MM.1S (cell line): ENCODE results near the gene LINGO3.
"Not testable (repeated sequence)": the region's sequence is repeated elsewhere in the genome, so short reads cannot be mapped to it uniquely, and the experiment has no call there.

Experiments used
- DNase-seq: peaks from one replicate; pipeline ENCODE4 v3.0.0-alpha.2; 2015
- H2AFZ ChIP-seq: fragments of 300-600 bp; sonication (generic); 2 replicates; pipeline ENCODE4 v1.6.0; 2016; ENCODE audit warnings: antibody characterized with exemption, low read length
- H3F3A ChIP-seq: fragments of 300-600 bp; sonication (generic); 2 replicates; pipeline ENCODE4 v1.6.1; 2016; ENCODE audit warnings: mild to moderate bottlenecking, antibody characterized with exemption, low read length, moderate library complexity, mixed read lengths; ENCODE audit not compliant: insufficient read depth
- H3K27ac ChIP-seq: fragments of 300-600 bp; sonication (generic); 2 replicates; pipeline ENCODE4 v1.5.1; 2016; ENCODE audit warnings: mild to moderate bottlenecking, low read length
- H3K27me3 ChIP-seq: fragments of 300-600 bp; sonication (generic); replicated peaks from 2 replicates; pipeline ENCODE4 v1.6.0; 2016; ENCODE audit warnings: low read length; ENCODE audit not compliant: insufficient read depth
- H3K36me3 ChIP-seq: fragments of 300-600 bp; sonication (generic); replicated peaks from 2 replicates; pipeline ENCODE4 v1.6.1; 2016; ENCODE audit warnings: mild to moderate bottlenecking, low read length, mixed read lengths; ENCODE audit not compliant: insufficient read depth
- H3K4me1 ChIP-seq: fragments of 300-600 bp; sonication (generic); 2 replicates; pipeline ENCODE4 v1.6.1; 2016; ENCODE audit warnings: low read length, mixed read lengths
- H3K4me2 ChIP-seq: fragments of 300-600 bp; sonication (generic); 2 replicates; pipeline ENCODE4 v1.6.0; 2016; ENCODE audit warnings: low read depth, low read length
- H3K4me3 ChIP-seq: fragments of 300-600 bp; sonication (generic); 2 replicates; pipeline ENCODE4 v1.5.1; 2016; ENCODE audit warnings: low read length, mixed read lengths
- H3K79me2 ChIP-seq: fragments of 300-600 bp; sonication (generic); 2 replicates; pipeline ENCODE4 v1.6.1; 2016; ENCODE audit warnings: mixed run types, low read length, mixed read lengths
- H3K9ac ChIP-seq: fragments of 300-600 bp; sonication (generic); 2 replicates; pipeline ENCODE4 v1.6.1; 2016; ENCODE audit warnings: low read length, mixed read lengths
- H3K9me2 ChIP-seq: fragments of 300-600 bp; sonication (generic); replicated peaks from 2 replicates; pipeline ENCODE4 v1.6.1; 2016; ENCODE audit warnings: mild to moderate bottlenecking, low read length, mixed read lengths; ENCODE audit not compliant: insufficient read depth
- H3K9me3 ChIP-seq: fragments of 300-600 bp; sonication (generic); replicated peaks from 2 replicates; pipeline ENCODE4 v1.6.1; 2016; ENCODE audit warnings: mild to moderate bottlenecking, low read length, mixed read lengths; ENCODE audit not compliant: insufficient read depth
- H4K20me1 ChIP-seq: fragments of 300-600 bp; sonication (generic); 2 replicates; pipeline ENCODE4 v1.6.1; 2016; ENCODE audit warnings: mild to moderate bottlenecking, low read length, moderate library complexity, mixed read lengths; ENCODE audit not compliant: insufficient read depth
- EZH2 ChIP-seq: fragments of 300-600 bp; sonication (generic); optimal IDR thresholded peaks from 2 replicates; pipeline ENCODE3; 2017; ENCODE audit warnings: low read depth, mild to moderate bottlenecking, antibody characterized with exemption, low read length, mixed read lengths
- EZH2phosphoT487 ChIP-seq: fragments of 300-600 bp; sonication (generic); IDR thresholded peaks from 2 replicates; pipeline ENCODE4 v1.6.1; 2018; ENCODE audit warnings: antibody characterized with exemption, low read length
- TF ChIP-seq, protein P1 (sequence below): fragments of 300-600 bp; sonication (generic); IDR thresholded peaks from 2 replicates; pipeline ENCODE4 v1.5.1; 2016; ENCODE audit warnings: antibody characterized with exemption, low read length, mixed read lengths

The LINGO3 gene

DNA sequence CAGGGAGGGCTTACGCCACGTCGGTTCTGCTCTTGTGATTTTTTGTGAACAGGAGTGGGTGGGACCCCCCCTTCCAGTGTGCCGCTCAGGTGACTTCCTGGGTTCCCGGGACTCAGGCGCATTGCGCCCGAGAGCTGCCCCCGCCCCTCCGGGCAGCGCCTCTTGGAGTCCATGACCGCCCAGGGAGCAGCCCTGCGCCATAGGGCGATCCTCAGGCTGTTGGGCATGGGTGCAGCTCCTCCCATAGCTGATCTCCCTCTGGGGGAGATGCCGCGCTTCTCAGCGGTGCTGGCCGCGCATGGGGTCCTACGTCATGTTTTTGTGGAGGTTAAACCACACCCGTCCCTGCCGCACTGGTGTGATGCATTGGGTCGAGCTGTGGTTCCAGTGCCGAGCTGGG, 44.2 kb upstream of the LINGO3 start:
- no peaks in the 10 kb centered on the region for H3K9me2 ChIP-seq
- no peak overlapping the region for H3K4me2 ChIP-seq
- H3K36me3 ChIP-seq = no peaks in the 10 kb centered on the region; the same call in 1 of the 2 replicates
- no peak overlapping the region for H3K27ac ChIP-seq
- H4K20me1 ChIP-seq = no peaks in the 10 kb centered on the region
- no peaks in the 10 kb centered on the region for H3F3A ChIP-seq
- no peak overlapping the region for H3K9ac ChIP-seq
- no peaks in the 10 kb centered on the region for H3K9me3 ChIP-seq
- no peak for DNase-seq
- TF ChIP-seq EZH2phosphoT487 (no peak), EZH2 (no peak)
- TF ChIP-seq, protein P1, sequence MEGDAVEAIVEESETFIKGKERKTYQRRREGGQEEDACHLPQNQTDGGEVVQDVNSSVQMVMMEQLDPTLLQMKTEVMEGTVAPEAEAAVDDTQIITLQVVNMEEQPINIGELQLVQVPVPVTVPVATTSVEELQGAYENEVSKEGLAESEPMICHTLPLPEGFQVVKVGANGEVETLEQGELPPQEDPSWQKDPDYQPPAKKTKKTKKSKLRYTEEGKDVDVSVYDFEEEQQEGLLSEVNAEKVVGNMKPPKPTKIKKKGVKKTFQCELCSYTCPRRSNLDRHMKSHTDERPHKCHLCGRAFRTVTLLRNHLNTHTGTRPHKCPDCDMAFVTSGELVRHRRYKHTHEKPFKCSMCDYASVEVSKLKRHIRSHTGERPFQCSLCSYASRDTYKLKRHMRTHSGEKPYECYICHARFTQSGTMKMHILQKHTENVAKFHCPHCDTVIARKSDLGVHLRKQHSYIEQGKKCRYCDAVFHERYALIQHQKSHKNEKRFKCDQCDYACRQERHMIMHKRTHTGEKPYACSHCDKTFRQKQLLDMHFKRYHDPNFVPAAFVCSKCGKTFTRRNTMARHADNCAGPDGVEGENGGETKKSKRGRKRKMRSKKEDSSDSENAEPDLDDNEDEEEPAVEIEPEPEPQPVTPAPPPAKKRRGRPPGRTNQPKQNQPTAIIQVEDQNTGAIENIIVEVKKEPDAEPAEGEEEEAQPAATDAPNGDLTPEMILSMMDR = no peak
- no peaks in the 10 kb centered on the region for H3K79me2 ChIP-seq
- no peak overlapping the region for H3K4me3 ChIP-seq
- no peaks in the 10 kb centered on the region for H3K4me1 ChIP-seq
- no peaks in the 10 kb centered on the region for H3K27me3 ChIP-seq
- H2AFZ ChIP-seq = no peak overlapping the region

DNA sequence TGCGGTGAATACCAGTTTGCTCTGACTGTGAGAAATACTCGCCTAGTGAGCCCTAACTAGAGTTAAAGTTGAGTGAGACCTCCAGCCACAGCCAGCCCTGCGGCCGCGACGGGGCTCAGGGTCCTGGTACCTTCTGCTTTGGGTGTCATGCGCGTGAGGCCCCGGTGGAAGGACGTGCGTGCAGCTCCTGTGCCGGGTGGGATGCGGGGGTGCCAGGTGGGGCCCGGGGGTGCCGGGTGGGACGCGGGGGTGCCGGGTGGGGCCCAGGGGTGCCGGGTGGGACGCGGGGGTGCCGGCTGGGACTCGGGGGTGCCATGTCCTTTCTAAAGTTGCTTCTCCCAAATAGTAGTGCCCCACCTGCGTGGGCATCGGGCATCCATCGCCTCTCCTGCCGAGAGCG, 43.6 kb upstream of the LINGO3 start:
- Histone ChIP-seq H3K9me3 (no peaks in the 10 kb centered on the region), H3K27me3 (no peaks in the 10 kb centered on the region), H3F3A (no peaks in the 10 kb centered on the region), H3K9me2 (no peaks in the 10 kb centered on the region), H2AFZ (no peak overlapping the region), H3K4me3 (no peak overlapping the region), H3K27ac (no peak overlapping the region), H4K20me1 (no peaks in the 10 kb centered on the region), H3K9ac (no peak overlapping the region), H3K4me2 (no peak overlapping the region), H3K79me2 (no peaks in the 10 kb centered on the region), H3K4me1 (no peaks in the 10 kb centered on the region), H3K36me3 (peaks cover 1% of the 10 kb centered on the region; the same call in 1 of the 2 replicates)
- no peak for DNase-seq
- TF ChIP-seq, protein P1 = no peak
- TF ChIP-seq EZH2 (no peak), EZH2phosphoT487 (no peak)

DNA sequence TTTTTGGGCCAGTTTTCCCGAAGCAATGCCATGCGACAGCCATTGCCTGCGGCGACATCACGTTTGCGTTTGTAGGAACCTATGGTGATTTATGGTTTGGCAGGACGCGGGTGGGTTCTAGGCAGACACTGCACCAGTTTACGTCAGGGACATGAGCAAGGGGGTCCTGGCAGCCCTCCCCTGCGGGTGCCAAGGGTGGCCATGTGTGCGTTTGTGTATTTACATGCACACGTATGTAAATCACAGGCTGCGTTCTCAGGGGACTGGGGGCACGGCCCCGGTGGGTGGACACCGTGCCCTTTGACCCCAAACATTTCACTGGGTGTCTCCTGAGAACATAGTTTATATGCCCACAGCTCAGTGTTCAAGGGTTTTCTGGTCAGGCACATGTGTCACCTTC, 42.7 kb upstream of the LINGO3 start:
- Histone ChIP-seq H3K4me1 (no peaks in the 10 kb centered on the region), H3K4me2 (no peak overlapping the region), H3K9me2 (no peaks in the 10 kb centered on the region), H3F3A (no peaks in the 10 kb centered on the region), H3K27ac (no peak overlapping the region), H3K9ac (no peak overlapping the region), H3K9me3 (no peaks in the 10 kb centered on the region), H3K36me3 (peaks cover 5% of the 10 kb centered on the region; the same call in 1 of the 2 replicates), H4K20me1 (no peaks in the 10 kb centered on the region), H2AFZ (no peak overlapping the region), H3K27me3 (no peaks in the 10 kb centered on the region), H3K79me2 (no peaks in the 10 kb centered on the region), H3K4me3 (no peak overlapping the region)
- no peak for TF ChIP-seq EZH2phosphoT487
- TF ChIP-seq EZH2 = no peak
- TF ChIP-seq, protein P1 = no peak
- no peak for DNase-seq

DNA sequence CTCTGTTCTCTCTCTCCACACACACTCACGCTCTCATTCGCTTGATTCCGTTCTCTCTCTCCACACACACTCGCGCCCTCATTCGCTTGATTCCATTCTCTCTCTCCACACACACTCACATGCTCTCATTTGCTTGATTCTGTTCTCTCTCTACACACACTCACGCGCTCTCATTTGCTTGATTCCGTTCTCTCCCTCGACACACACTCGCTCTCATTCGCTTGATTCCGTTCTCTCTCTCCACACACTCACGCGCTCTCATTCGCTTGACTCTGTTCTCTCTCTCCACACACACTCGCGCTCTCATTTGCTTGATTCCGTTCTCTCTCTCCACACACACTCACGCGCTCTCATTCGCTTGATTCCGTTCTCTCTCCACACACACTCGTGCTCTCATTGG, 41.9 kb upstream of the LINGO3 start:
- H3K4me2 ChIP-seq, H2AFZ ChIP-seq, H3K9ac ChIP-seq, H3K36me3 ChIP-seq, H3K27ac ChIP-seq, H3K9me2 ChIP-seq, H3K4me1 ChIP-seq, H4K20me1 ChIP-seq, H3K4me3 ChIP-seq, H3K9me3 ChIP-seq, DNase-seq, H3K27me3 ChIP-seq, H3K79me2 ChIP-seq, H3F3A ChIP-seq: not testable (repeated sequence)
